HG03378 (cell line): Measurements from ENCODE around the gene ZDHHC12.
"Not testable (repeated sequence)": the region's sequence is repeated elsewhere in the genome, so short reads cannot be mapped to it uniquely, and the experiment has no call there.

Experiments used
- ATAC-seq: cut with Tn5 transposase; IDR thresholded peaks from one replicate; pipeline ENCODE4 v1.9.1; 2021; ENCODE audit warnings: mild to moderate bottlenecking, moderate library complexity; ENCODE audit not compliant: unreplicated experiment

The ZDHHC12 gene

GRCh38 chr9:128712451-128713410, 11.2 kb downstream of the ZDHHC12 start:
- no peak for ATAC-seq

GRCh38 chr9:128707446-128707845, 16.5 kb downstream of the ZDHHC12 start:
- no peak for ATAC-seq

- no peak for ATAC-seq
Measured at GRCh38 chr9:128706671-128707381, 17.1 kb downstream of the ZDHHC12 start.

GRCh38 chr9:128706045-128706444, 17.9 kb downstream of the ZDHHC12 start:
- ATAC-seq: no peak

- ATAC-seq: no peak
Measured at GRCh38 chr9:128705051-128705965, 18.6 kb downstream of the ZDHHC12 start.

GRCh38 chr9:128704356-128704670, 19.6 kb downstream of the ZDHHC12 start:
- ATAC-seq: no peak

GRCh38 chr9:128703616-128704355, 20.1 kb downstream of the ZDHHC12 start:
- no peak for ATAC-seq

GRCh38 chr9:128702949-128703615, 20.8 kb downstream of the ZDHHC12 start:
- no peak for ATAC-seq

GRCh38 chr9:128702445-128702948, 21.4 kb downstream of the ZDHHC12 start, which contains the start of gene PKN3:
TSS of gene PKN3 (plus strand) at chr9:128702503. CDS start at chr9:128702916, 413 bp downstream.
- ATAC-seq: no peak

- ATAC-seq: no peak
Measured at GRCh38 chr9:128701227-128701854, 22.6 kb downstream of the ZDHHC12 start.

GRCh38 chr9:128699096-128699795, 24.7 kb downstream of the ZDHHC12 start:
- not testable (repeated sequence) for ATAC-seq

- no peak for ATAC-seq
Measured at GRCh38 chr9:128696923-128697707, 26.8 kb downstream of the ZDHHC12 start.

- ATAC-seq: no peak
Measured at GRCh38 chr9:128694344-128694743, 29.6 kb downstream of the ZDHHC12 start.

- ATAC-seq: not testable (repeated sequence)
Measured at GRCh38 chr9:128693738-128694137, 30.2 kb downstream of the ZDHHC12 start.

GRCh38 chr9:128690684-128691034, 33.3 kb downstream of the ZDHHC12 start:
- no peak for ATAC-seq

- no peak for ATAC-seq
Measured at GRCh38 chr9:128689820-128690683, 33.9 kb downstream of the ZDHHC12 start.

GRCh38 chr9:128689293-128689774, 34.6 kb downstream of the ZDHHC12 start:
- ATAC-seq: no peak
